GM20000 (cell line): ENCODE measurements around the gene LCA5.
"Not testable (repeated sequence)": the region's sequence is repeated elsewhere in the genome, so short reads cannot be mapped to it uniquely, and the experiment has no call there.

Experiments
- DNase-seq: peaks from one replicate; pipeline ENCODE4 v3.0.0; 2012; ENCODE audit warnings: low spot score
- CTCF ChIP-seq: IDR thresholded peaks from 2 replicates; pipeline ENCODE4 v1.5.1; 2012; ENCODE audit warnings: mild to moderate bottlenecking, control low read depth; ENCODE audit errors: extremely low read depth, missing control alignments

LCA5 gene

GRCh38 chr6:79446006-79446405, 91.2 kb downstream of the LCA5 start:
- TF ChIP-seq CTCF = no peak
- no peak for DNase-seq

- not testable (repeated sequence) for DNase-seq
Observed at GRCh38 chr6:79443876-79444275, 93.4 kb downstream of the LCA5 start.

GRCh38 chr6:79441192-79441591, 96.0 kb downstream of the LCA5 start:
- TF ChIP-seq CTCF = no peak
- DNase-seq = no peak

- no peak for DNase-seq
- TF ChIP-seq CTCF = no peak
Observed at GRCh38 chr6:79440598-79440997, 96.6 kb downstream of the LCA5 start.

- DNase-seq = no peak
- no peak for TF ChIP-seq CTCF
Observed at GRCh38 chr6:79438030-79438429, 99.2 kb downstream of the LCA5 start.

- no peak for DNase-seq
Observed at GRCh38 chr6:79436241-79436640, 101.0 kb downstream of the LCA5 start.

GRCh38 chr6:79435746-79436145, 101.5 kb downstream of the LCA5 start:
- no peak for TF ChIP-seq CTCF
- no peak for DNase-seq

More at GRCh38 chr6:79436241-79436640, 101.0 kb downstream of the LCA5 start:
- TF ChIP-seq CTCF = no peak
